ENCODE measurements around the gene TNFSF12.

TNFSF12 gene

DNA sequence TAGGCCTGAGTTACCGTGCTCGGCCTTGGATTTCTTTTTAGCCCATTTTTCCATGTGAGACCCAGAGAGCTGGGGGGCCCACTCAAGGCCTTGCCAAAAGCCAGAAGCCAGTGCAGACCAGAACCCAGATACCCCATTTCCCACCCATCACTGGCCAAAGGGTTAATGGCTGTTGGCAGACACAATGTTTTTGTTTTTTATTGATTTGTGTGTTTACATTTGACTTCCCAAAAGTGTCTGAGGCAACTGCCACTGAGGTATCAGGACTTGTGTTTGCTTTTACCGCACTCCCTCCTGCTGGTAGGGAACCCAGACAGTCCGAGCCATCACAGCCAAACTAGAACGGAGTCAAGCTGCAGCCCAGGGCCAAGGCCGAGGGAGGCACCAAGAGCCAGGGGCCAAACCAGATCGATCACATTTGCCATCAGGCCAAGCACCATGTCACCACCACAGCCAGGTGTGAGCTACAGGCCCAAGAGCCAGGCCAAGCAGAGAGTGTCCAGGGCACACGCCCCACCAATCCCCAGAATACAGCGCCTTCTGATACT is 7.7 kb upstream of the TNFSF12 start:
- no peak overlapping the region for H3K4me3 ChIP-seq (ENCODE audit: low read depth, low read length)

DNA sequence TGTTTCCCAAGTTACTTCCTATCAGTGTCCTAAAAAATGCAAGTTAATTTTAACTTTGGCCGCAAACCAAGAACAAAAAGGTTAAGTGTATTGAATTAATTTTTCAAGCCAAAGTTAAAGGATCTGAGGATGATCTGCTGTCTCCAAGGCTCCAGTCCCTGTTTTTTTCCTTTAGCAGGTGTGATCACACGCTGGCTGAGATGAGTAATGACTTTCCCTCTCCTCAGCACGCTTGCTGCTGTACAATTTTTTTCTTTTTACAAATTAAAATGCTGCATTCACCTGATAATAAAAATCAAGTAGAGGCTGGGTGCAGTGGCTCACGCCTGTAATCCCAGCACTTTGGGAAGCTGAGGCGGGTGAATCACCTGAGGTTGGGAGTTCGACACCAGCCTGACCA is 3.9 kb upstream of the TNFSF12 start:
- H3K4me3 ChIP-seq (ENCODE audit: low read depth, low read length): no peak overlapping the region

DNA sequence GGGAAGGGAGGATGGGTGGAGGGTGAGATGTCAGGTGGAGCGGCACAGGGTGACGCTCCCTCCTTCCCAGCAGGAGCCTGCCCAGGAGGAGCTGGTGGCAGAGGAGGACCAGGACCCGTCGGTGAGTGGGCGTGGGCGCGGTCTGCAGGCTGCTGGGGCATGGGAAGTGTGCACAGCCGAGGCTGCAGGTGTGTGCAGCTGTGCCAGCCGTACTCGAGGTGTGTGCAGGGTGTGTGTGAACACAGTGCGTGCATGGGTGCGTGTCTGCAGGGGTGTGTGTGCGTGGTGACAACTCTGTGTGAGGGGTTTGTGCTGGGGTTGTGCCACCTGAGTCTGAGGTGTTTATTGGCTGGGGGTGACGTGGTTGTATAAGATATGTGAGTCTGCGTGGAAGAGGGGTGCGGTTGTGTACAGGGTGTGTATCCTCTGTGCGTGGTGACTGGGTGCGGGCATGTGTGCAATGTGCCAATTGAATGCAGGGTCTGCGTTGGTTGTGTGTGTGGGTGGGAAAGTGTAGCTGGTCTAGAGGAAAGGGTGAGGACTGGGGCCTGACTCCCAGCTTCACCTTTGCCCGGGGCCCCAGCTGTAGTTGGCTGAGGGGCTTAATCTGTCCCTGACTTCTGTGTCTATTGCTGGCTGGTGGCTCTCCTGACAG is 670 bp downstream of the TNFSF12 start:
- H3K4me3 ChIP-seq (ENCODE audit: low read depth, low read length): no peak overlapping the region

DNA sequence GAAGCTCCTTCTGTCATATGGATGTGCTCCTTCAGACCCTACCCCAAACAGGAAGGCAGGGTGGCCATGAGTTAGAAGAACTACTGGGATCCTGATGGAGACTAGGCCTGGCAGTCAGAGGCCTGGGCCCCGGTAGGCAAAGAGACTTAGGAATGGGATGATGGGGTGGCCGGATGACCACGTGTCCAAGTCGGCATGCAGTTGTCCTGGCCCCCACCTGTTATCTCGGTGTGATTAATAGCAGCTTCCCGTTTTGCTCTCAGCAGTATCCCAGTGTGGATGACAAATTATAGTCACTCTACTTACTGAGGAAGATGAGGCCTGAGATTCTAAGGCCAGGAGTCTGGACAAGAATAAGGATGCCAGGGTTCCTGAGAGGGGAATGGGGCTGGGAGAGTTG is 1.5 kb downstream of the TNFSF12 start:
- H3K4me3 ChIP-seq (ENCODE audit: low read depth, low read length): no peak overlapping the region

DNA sequence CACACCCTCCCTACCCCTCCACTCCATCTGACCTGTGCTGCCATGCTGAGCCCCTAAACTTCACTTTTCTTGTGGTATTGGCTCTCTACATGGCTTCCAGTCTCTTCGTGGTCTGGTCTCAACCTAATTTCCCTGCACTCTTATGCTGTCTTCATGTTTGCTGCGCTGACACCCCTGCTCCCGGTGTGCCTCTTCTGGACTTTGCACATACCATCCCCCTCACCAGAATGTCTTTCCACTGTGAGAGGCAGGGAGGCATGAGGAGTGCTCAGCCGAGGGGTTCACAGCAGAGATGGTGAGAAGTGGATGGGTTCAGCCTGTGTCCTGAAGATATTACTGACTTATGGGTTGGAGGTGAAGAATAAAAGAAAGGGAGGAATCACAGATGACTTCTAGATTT is 2.5 kb downstream of the TNFSF12 start:
- no peak overlapping the region for H3K4me3 ChIP-seq (ENCODE audit: low read depth, low read length)

DNA sequence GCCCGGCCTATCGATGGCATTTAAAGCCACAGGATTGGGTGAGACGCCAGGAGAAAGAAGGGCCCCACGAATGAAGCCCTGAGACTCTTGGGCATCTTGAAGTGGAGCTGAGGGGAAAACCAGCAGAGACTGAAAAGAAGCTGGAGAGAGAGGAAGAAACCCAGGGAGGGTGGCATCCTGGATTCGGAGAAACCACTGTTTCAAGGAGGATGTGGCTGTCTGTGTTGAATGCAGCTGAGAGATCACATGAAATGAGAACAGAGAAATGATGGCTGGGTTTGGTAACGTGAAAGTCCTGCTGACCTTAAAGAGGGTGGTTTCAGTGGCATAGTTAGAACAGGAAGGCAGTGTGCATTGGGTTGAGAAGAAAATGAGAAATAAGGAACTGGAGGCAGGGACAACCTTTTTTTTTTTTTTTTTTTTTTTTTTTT is 3.8 kb downstream of the TNFSF12 start:
- no peak overlapping the region for H3K4me3 ChIP-seq (ENCODE audit: low read depth, low read length)

DNA sequence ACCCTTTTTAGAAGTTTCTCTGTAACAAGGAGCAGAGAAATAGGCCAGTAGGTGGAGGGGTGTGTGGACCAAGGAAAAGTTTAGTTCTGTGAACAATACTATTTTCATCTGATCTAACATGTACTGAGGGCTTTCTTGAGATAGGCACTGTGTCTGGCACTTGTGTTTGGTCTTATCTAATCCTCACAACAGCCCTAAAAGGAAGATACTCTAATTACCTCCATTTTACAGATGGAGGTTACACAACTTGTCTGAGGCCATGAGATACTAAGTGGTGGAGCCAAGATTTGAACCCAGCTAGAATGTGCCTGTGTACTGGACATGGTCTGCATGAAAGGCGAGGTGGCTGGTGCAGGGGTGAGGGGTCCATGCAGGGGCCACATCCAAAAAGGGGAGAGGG is 4.5 kb downstream of the TNFSF12 start:
- no peak overlapping the region for H3K4me3 ChIP-seq (ENCODE audit: low read depth, low read length)

DNA sequence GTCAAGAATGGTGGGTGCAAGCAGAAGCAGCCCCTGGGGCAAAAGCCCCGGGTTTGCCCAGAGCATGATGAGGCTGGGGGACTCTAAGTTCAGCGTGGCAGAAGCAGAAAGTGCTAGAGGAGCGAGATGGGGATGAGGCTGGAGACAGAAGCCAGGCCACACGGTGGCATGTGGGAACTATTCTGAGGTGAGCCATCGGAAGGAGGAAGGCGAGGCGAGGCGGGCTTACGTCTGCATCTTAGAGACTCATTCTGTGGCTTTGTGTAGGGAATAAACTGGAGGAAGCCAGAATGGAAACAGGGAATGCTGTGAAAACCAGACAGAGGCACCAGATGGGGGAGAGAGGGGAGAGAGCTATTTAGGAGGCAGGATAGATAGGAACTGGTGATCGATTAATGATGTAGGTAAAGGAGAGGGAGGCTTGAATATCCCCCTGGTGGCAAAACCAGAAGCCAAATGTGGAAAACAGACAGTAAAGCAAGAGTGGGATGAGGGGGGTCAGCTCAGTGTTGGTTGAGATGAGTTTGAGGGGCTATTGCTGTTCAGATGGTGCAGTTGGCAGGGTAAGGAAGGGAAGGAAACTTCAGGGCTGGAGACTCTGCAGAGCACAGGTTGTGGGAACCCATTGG is 6.6 kb downstream of the TNFSF12 start:
- H3K4me3 ChIP-seq (ENCODE audit: low read depth, low read length): no peak overlapping the region

DNA sequence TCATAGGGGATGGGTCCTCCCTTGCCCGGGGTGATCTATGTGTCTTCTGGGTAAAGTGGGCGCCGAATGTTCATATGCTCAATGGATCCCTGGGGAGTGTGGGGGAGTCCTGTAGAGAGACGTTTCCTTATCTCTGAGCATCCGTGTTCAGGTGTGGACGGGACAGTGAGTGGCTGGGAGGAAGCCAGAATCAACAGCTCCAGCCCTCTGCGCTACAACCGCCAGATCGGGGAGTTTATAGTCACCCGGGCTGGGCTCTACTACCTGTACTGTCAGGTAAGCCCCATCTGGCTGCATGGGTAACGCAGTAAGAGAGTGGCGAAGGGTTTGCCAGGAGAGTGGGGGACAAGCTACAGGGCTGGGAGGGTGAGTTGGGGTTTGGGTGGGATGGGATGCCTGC is 7.8 kb downstream of the TNFSF12 start:
- H3K4me3 ChIP-seq (ENCODE audit: low read depth, low read length): no peak overlapping the region

DNA sequence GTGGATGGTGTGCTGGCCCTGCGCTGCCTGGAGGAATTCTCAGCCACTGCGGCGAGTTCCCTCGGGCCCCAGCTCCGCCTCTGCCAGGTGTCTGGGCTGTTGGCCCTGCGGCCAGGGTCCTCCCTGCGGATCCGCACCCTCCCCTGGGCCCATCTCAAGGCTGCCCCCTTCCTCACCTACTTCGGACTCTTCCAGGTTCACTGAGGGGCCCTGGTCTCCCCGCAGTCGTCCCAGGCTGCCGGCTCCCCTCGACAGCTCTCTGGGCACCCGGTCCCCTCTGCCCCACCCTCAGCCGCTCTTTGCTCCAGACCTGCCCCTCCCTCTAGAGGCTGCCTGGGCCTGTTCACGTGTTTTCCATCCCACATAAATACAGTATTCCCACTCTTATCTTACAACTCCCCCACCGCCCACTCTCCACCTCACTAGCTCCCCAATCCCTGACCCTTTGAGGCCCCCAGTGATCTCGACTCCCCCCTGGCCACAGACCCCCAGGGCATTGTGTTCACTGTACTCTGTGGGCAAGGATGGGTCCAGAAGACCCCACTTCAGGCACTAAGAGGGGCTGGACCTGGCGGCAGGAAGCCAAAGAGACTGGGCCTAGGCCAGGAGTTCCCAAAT is 8.4 kb downstream of the TNFSF12 start:
- H3K4me3 ChIP-seq (ENCODE audit: low read depth, low read length): no peak overlapping the region

DNA sequence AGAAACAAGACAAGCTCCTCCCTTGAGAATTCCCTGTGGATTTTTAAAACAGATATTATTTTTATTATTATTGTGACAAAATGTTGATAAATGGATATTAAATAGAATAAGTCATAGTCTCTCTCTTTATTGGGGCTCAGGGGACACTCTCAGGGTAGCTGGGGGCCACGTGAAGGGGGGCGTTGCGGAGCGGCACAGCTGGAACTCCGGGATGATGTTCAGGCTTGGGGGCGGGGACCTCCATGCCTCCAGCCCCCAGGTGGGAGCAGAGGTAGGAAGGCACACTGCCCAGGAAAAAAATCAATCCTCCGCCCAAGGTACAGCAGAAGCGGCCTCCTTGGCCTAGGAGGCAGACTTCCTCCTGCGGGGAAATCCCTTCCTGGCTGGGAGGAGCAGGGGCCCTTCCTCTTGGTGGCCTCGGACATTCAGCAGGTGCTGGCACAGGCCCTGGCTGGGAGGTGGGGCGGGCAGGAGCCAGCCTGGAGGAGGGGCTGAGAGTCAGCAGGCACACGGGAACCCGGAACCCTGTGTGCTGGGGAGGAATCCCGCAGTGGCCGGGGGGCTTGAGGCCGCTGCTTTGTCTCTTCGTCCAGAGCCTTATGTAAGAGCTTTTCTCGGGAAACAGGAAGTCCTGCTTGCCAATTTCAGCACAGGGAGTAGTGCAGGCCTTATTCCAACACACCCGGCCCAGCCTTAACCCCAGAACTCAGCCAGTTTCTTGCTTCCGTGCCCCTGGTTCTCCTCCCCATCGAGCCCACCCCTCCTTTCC is 9.1 kb downstream of the TNFSF12 start:
- no peak overlapping the region for H3K4me3 ChIP-seq (ENCODE audit: low read depth, low read length)

DNA sequence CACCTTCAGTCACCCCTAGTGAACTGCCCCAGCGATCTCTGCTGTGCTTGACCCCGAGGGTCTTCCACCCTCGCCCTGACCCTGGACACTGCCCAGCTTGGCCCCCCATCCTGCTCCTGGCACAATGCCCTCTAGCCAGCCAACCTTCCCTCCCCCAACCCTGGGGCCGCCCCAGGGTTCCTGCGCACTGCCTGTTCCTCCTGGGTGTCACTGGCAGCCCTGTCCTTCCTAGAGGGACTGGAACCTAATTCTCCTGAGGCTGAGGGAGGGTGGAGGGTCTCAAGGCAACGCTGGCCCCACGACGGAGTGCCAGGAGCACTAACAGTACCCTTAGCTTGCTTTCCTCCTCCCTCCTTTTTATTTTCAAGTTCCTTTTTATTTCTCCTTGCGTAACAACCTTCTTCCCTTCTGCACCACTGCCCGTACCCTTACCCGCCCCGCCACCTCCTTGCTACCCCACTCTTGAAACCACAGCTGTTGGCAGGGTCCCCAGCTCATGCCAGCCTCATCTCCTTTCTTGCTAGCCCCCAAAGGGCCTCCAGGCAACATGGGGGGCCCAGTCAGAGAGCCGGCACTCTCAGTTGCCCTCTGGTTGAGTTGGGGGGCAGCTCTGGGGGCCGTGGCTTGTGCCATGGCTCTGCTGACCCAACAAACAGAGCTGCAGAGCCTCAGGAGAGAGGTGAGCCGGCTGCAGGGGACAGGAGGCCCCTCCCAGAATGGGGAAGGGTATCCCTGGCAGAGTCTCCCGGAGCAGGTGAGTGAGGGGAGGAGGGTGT is 9.9 kb downstream of the TNFSF12 start, which contains the start of gene TNFSF13:
Gene TNFSF13, plus strand, starts transcription at position 207 of the 776 bp plus-strand sequence. Its CDS starts 290 bp downstream, at position 497.
- no peak within 1 kb of the TSS for H3K4me3 ChIP-seq (ENCODE audit: low read depth, low read length)

DNA sequence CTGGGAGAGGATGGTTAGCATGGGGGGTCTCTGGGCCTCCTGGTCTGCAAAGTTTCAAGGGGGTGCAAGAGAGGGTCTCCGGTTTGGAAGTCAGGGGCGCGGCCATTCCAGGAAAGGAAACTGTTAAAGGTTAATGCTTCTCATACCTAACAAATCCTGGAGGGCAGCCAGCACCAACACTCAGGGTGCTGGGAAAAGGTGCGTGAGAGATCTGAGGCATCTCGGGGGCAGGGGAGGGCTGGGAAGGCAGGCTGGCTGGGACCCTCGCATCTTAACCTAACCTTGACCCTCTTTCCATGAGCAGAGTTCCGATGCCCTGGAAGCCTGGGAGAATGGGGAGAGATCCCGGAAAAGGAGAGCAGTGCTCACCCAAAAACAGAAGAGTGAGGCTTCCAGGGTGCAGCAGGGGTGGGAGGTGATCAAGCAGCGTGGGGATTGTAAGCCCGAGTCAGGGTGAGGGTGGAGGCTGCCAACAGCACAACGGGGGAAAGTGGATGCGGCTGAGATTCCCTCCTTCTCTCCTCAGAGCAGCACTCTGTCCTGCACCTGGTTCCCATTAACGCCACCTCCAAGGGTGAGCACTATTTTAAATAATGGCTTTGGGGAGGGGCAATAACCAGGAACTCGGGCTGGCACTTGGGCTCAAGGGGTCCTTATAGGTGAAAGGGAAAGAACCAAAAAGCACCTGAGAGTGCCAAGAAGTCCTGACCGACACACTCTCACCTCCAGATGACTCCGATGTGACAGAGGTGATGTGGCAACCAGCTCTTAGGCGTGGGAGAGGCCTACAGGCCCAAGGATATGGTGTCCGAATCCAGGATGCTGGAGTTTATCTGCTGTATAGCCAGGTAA is 10.7 kb downstream of the TNFSF12 start:
- H3K4me3 ChIP-seq (ENCODE audit: low read depth, low read length): no peak overlapping the region

DNA sequence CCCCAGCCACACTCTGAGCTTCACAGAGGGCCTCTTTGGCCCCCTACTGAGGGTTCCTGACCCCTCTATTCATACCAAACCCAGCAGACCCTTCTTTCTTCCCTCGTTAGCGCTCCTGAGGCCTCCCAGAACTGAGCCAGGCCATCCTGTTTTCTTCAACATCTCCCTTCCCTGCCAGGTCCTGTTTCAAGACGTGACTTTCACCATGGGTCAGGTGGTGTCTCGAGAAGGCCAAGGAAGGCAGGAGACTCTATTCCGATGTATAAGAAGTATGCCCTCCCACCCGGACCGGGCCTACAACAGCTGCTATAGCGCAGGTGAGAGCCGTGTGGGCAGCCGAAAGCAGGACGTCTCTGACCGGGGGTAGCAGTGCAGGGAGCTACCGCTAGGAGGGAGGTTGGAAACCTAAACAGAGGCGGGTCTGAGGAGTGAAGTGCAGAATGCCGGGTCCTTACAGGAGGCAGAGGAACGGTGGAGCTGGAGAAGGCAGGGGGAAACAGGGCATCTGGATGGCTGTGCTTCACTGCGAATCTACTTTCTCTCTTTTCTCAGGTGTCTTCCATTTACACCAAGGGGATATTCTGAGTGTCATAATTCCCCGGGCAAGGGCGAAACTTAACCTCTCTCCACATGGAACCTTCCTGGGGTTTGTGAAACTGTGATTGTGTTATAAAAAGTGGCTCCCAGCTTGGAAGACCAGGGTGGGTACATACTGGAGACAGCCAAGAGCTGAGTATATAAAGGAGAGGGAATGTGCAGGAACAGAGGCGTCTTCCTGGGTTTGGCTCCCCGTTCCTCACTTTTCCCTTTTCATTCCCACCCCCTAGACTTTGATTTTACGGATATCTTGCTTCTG is 11.5 kb downstream of the TNFSF12 start:
- H3K4me3 ChIP-seq (ENCODE audit: low read depth, low read length): peak overlapping the region; percentile 13

DNA sequence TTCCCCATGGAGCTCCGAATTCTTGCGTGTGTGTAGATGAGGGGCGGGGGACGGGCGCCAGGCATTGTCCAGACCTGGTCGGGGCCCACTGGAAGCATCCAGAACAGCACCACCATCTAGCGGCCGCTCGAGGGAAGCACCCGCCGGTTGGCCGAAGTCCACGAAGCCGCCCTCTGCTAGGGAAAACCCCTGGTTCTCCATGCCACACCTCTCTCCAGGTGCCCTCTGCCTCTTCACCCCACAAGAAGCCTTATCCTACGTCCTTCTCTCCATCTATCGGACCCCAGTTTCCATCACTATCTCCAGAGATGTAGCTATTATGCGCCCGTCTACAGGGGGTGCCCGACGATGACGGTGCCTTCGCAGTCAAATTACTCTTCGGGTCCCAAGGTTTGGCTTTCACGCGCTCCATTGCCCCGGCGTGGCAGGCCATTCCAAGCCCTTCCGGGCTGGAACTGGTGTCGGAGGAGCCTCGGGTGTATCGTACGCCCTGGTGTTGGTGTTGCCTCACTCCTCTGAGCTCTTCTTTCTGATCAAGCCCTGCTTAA is 12.2 kb downstream of the TNFSF12 start:
- peak overlapping the region; percentile 81 for H3K4me3 ChIP-seq (ENCODE audit: low read depth, low read length)

DNA sequence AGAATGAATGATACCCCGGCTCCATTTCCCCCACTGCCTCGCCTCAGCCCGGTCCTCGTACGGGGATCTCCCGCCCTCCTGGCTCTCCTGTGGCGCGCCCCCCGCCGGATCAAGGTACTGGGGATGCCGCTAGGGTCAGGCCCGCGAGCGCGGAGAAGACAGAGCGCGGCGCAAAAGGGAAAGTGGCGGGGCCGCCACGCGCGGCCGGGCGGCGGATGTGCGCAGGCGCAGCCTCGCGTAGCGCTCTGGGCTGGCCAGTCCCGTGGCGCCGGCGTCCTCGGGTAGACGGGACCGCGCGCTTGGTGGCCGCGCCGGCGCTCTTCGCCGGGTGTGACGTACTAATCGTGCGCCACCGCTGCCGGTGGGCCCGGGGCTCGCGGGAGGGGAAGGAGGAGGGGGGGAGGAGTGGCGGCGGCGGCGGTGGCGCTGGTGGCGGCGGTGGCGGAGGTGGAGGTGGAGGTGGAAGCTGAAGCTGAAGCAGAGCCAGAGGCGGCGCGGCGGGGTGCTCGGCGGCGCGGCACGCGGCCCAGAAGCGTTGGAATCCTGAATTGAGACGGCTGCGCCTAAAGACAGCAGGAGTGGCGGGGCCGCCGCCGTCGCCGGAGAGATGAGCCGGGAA is 12.8 kb downstream of the TNFSF12 start, which contains the start of gene SENP3:
Gene SENP3, plus strand, starts transcription at position 331 of the 619 bp plus-strand sequence. CDS start 1,158 bp downstream, outside the sequence.
- H3K4me3 ChIP-seq (ENCODE audit: low read depth, low read length): peak within 1 kb of the TSS; percentile 81

DNA sequence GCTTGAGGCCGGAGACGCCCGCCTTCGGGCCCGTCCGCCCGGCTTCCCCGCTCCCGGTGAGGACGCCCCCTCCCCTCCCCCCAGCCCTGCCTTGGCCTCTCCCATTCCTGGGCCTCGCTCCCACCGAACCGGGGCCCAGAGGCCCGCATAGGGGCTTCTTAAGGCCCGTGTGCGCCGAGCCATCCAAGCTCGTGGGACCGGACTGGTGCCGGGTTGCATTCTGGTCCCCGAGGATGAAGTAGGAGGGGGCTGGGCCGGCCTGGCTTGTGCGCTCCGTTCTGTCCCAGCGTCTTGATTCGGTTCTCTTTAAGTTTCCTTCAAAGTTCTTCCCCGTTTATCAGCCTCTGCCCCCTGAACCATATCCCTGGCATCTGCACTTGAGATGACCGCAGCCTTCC is 13.3 kb downstream of the TNFSF12 start:
- peak overlapping the region; percentile 81 for H3K4me3 ChIP-seq (ENCODE audit: low read depth, low read length)
